Left lung (tissue), 10 donors: Measurements from ENCODE around the gene GOLGB1. TPM values are rescaled to one million over a fixed set of nuclear protein-coding genes. Genes with fewer than 3 reads are reported as not detected.

Experiments
- ATAC-seq: fragments of 200-7000 bp; cut with Tn5 transposase; one replicate; pipeline ENCODE4 v1.9.1; 2020; ENCODE audit warnings: moderate library complexity
- DNase-seq, 4 donors: peaks; one replicate each; pipeline ENCODE4 v3.0.0-alpha.2; 2013 to 2020
- H3K27ac ChIP-seq, 2 donors: fragments of 200-600 bp; sonication (generic) in 1 of 2; one replicate each; pipeline versions ENCODE4 v1.5.0 to v1.8.0; 2020 to 2021
- H3K27me3 ChIP-seq, 2 donors: fragments of 200-600 bp; sonication (generic) in 1 of 2; one replicate each; pipeline versions ENCODE4 v1.5.0 to v1.8.0; 2020 to 2021
- H3K36me3 ChIP-seq, 2 donors: fragments of 200-600 bp; sonication (generic) in 1 of 2; one replicate each; pipeline versions ENCODE4 v1.5.0 to v1.8.0; 2020 to 2021
- H3K4me1 ChIP-seq, 2 donors: fragments of 200-600 bp; one replicate each; pipeline ENCODE4 v1.8.0; 2021
- H3K4me3 ChIP-seq, 2 donors: fragments of 200-600 bp; sonication (generic) in 1 of 2; one replicate each; pipeline versions ENCODE4 v1.5.0 to v1.8.0; 2020 to 2021; ENCODE audit warnings: mild to moderate bottlenecking in 1 of 2
- H3K9me3 ChIP-seq, 2 donors: fragments of 200-600 bp; sonication (generic) in 1 of 2; one replicate each; pipeline versions ENCODE4 v1.5.0 to v1.8.0; 2020 to 2021
- CTCF ChIP-seq, 2 donors: fragments of 200-600 bp; sonication (generic) in 1 of 2; IDR thresholded peaks; one replicate each; pipeline versions ENCODE4 v1.5.0 to v1.8.0; 2021; ENCODE audit warnings: antibody characterized with exemption in 2 of 2
- intact Hi-C, 2 donors: fragments of 100-400 bp; cut with DNase I; formaldehyde crosslinking; loops; one replicate each; pipeline versions ENCODE4 v1.11.2 to v1.14.2; 2022
- polyA plus RNA-seq, 6 donors: library from polyadenylated mRNA; unstranded; fragments of 120-200 nt; gene quantifications; one replicate each; pipeline ENCODE4 v1.2.1, GENCODE V29; 2013; ENCODE audit not compliant: insufficient read length in 6 of 6
- total RNA-seq, 2 donors: library from RNA; stranded (reverse); fragmentation: NEBNext Ultra II Directional; extraction: Animal tissue kit (Norgen Biotek cat#: 25700); gene quantifications; one replicate each; pipeline ENCODE4 v1.2.1, GENCODE V29; 2021
- donor health status: DM: no; HTN: yes; CAD: no.
- donor health status: DM: no; HTN: no; CAD: no.

The GOLGB1 gene
- total and polyA plus RNA-seq, 8 donors: 45.9 to 75.7 (median 71.0) TPM

GRCh38 chr3:121665488-121665887 lies 84.1 kb downstream of the GOLGB1 start:
- no peaks in the 10 kb centered on the region for H3K9me3 ChIP-seq
- no peak for TF ChIP-seq CTCF (IDR thresholded peaks at IDR 0.05)
- intact Hi-C loops: no loop called here
- peak overlapping the region in 1 of 2 donors; percentile 89 for H3K27ac ChIP-seq
- H3K27me3 ChIP-seq: no peaks in the 10 kb centered on the region
- DNase-seq (no peak), ATAC-seq (no peak)
- no peak overlapping the region for H3K4me3 ChIP-seq
- H3K36me3 ChIP-seq: peaks cover 5 to 75% of the 10 kb centered on the region in 2 donors
- H3K4me1 ChIP-seq: peaks cover 0 to 44% of the 10 kb centered on the region in 2 donors

- H3K4me3 ChIP-seq: no peak overlapping the region
Measured at GRCh38 chr3:121663171-121663847, 86.2 kb downstream of the GOLGB1 start.

GRCh38 chr3:121662742-121663141 lies 86.8 kb downstream of the GOLGB1 start:
- intact Hi-C loops: no loop called here
- Histone ChIP-seq H3K4me3 (no peak overlapping the region), H3K36me3 (peaks cover 5 to 64% of the 10 kb centered on the region in 2 donors), H3K27me3 (no peaks in the 10 kb centered on the region), H3K27ac (no peak overlapping the region), H3K4me1 (peaks cover 0 to 60% of the 10 kb centered on the region in 2 donors), H3K9me3 (no peaks in the 10 kb centered on the region)
- no peak for DNase-seq
- no peak for TF ChIP-seq CTCF (IDR thresholded peaks at IDR 0.05)
- ATAC-seq: no peak

More at GRCh38 chr3:121663171-121663847, 86.2 kb downstream of the GOLGB1 start:
- Histone ChIP-seq H3K4me1 (peaks cover 0 to 60% of the 10 kb centered on the region in 2 donors), H3K36me3 (peaks cover 5 to 64% of the 10 kb centered on the region in 2 donors), H3K27ac (no peak overlapping the region), H3K9me3 (no peaks in the 10 kb centered on the region), H3K27me3 (no peaks in the 10 kb centered on the region)
- intact Hi-C loops: no loop called here
- DNase-seq (no peak), ATAC-seq (no peak)
- no peak for TF ChIP-seq CTCF (IDR thresholded peaks at IDR 0.05)

- no peak overlapping the region for H3K4me3 ChIP-seq
- peak overlapping the region; percentile 73 to 95 for H3K27ac ChIP-seq
- DNase-seq (no peak), ATAC-seq (no peak)
- intact Hi-C loops: no loop called here
- H3K9me3 ChIP-seq: no peaks in the 10 kb centered on the region
- peaks cover 0 to 64% of the 10 kb centered on the region in 2 donors for H3K36me3 ChIP-seq
- TF ChIP-seq CTCF (IDR thresholded peaks at IDR 0.05): no peak
- H3K27me3 ChIP-seq: no peaks in the 10 kb centered on the region
- H3K4me1 ChIP-seq: peaks cover 0 to 48% of the 10 kb centered on the region in 2 donors
Measured at GRCh38 chr3:121661376-121661775, 88.2 kb downstream of the GOLGB1 start.

- Histone ChIP-seq H3K9me3 (no peaks in the 10 kb centered on the region), H3K27me3 (no peaks in the 10 kb centered on the region), H3K4me3 (peak within 1 kb of the TSS; percentile 13 to 46), H3K27ac (peak within 1 kb of the TSS; percentile 73 to 95), H3K36me3 (peaks cover 0 to 62% of the 10 kb centered on the region in 2 donors), H3K4me1 (peaks cover 0 to 40% of the 10 kb centered on the region in 2 donors)
- no peak for TF ChIP-seq CTCF (IDR thresholded peaks at IDR 0.05)
- ATAC-seq (peak; percentile 79), DNase-seq (peak in 2 of 4 donors; percentile 67 to 85)
- intact Hi-C loops: no loop called here
Measured at GRCh38 chr3:121660356-121661171, 89.0 kb downstream of the GOLGB1 start, which contains the start of gene HCLS1. Gene HCLS1, minus strand, starts transcription at chr3:121660903. Its CDS starts 2,556 bp downstream, at chr3:121658347.
